OCI-LY7 (cell line): ENCODE data around the gene CABP2.

Experiments used
- CTCF ChIP-seq: fragments of 200-600 bp; sonication (generic); conservative IDR thresholded peaks from 2 replicates; pipeline ENCODE4 v1.5.1; 2014; ENCODE audit warnings: mild to moderate bottlenecking, antibody characterized with exemption, low read length, moderate library complexity, mixed read lengths
- EZH2phosphoT487 ChIP-seq: fragments of 200-600 bp; sonication (generic); IDR thresholded peaks from 2 replicates; pipeline ENCODE4 v1.6.1; 2018; ENCODE audit warnings: low read depth, borderline replicate concordance, mild to moderate bottlenecking, mixed run types, antibody characterized with exemption, low read length, moderate library complexity, mixed read lengths

- no peak for TF ChIP-seq EZH2phosphoT487
- peak; percentile 41; the same call in 1 of the 2 replicates for TF ChIP-seq CTCF
Measured at GRCh38 chr11:67469508-67469811, 53.8 kb downstream of the CABP2 start.
